Sigmoid colon (tissue), 7 donors: Measurements from ENCODE around the gene KCNH8. TPM values are rescaled to one million over a fixed set of nuclear protein-coding genes. Genes with fewer than 3 reads are reported as not detected.

ENCODE experiments used
- DNase-seq: peaks from one replicate; pipeline ENCODE4 v3.0.0-alpha.2; 2019
- H3K27ac ChIP-seq, 4 donors: fragments of 200-600 bp; sonication (generic); one replicate each; pipeline ENCODE4 v1.5.1; 2016 to 2019; ENCODE audit warnings: mild to moderate bottlenecking in 1 of 4
- H3K27me3 ChIP-seq, 3 donors: fragments of 200-600 bp; sonication (generic); one replicate each; pipeline ENCODE4 v1.5.1; 2019; ENCODE audit warnings: mild to moderate bottlenecking in 1 of 3
- H3K36me3 ChIP-seq, 4 donors: fragments of 200-600 bp; sonication (generic); one replicate each; pipeline ENCODE4 v1.5.1; 2016 to 2019
- H3K4me1 ChIP-seq, 4 donors: fragments of 200-600 bp; sonication (generic); one replicate each; pipeline ENCODE4 v1.5.1; 2017 to 2019
- H3K4me3 ChIP-seq, 4 donors: fragments of 200-600 bp; sonication (generic); one replicate each; pipeline ENCODE4 v1.5.1; 2017 to 2019; ENCODE audit warnings: mild to moderate bottlenecking in 2 of 4, moderate library complexity in 1 of 4
- H3K9me3 ChIP-seq, 4 donors: fragments of 200-600 bp in 3 of 4; sonication (generic) in 3 of 4; one replicate each; pipeline versions ENCODE4 v1.5.1 to v1.6.1; 2013 to 2019
- EP300 ChIP-seq, 4 donors: sonication (generic); formaldehyde crosslinking; IDR thresholded peaks; one replicate each; pipeline ENCODE4 v1.6.1; 2017; ENCODE audit warnings: antibody characterized with exemption in 4 of 4
- POLR2A ChIP-seq, 2 donors: fragments of 450-650 bp; IDR thresholded peaks; one replicate each; pipeline ENCODE4 v1.6.1; 2016; ENCODE audit warnings: antibody characterized with exemption in 2 of 2, mild to moderate bottlenecking in 2 of 2, moderate library complexity in 2 of 2
- POLR2AphosphoS5 ChIP-seq, 4 donors: sonication (generic); formaldehyde crosslinking; IDR thresholded peaks; one replicate each; pipeline ENCODE4 v1.6.1; 2017; ENCODE audit warnings: antibody characterized with exemption in 4 of 4
- WGBS, 2 donors: extraction: QIAGEN DNeasy Blood & Tissue Kit; methylation state at CpG; one replicate each; pipeline ENCODE4 v1.1.7; 2013; 5-methylcytosine and 5-hydroxymethylcytosine counted together
- intact Hi-C: fragments of 100-400 bp; cut with DNase I; formaldehyde crosslinking; loops from one replicate; pipeline ENCODE4 v1.15.1; 2023
- polyA plus RNA-seq, 3 donors: library from polyadenylated mRNA; stranded (reverse); fragments of 200-250 nt; gene quantifications; one replicate each; pipeline ENCODE4 v1.2.3, GENCODE V29; 2013
- total RNA-seq, 4 donors: library from RNA; depleted of rRNA; stranded (reverse); fragments of >200 nt; gene quantifications; one replicate each; pipeline ENCODE4 v1.1.0, GENCODE V29; 2016
- TF ChIP-seq, protein P1 (sequence below), 4 experiments: fragments of 450-650 bp in 3 of 4; fragments of 200-600 bp in 1 of 4; IDR thresholded peaks; one replicate each; pipeline ENCODE4 v1.5.1; 2016 to 2019; ENCODE audit warnings: antibody characterized with exemption in 4 of 4, mild to moderate bottlenecking in 3 of 4, moderate library complexity in 2 of 4
- donor health status: healthy with polysubstance abuse.
- donor health status: Bipolar disorder and iron deficiency.
- donor health status: healthy.

KCNH8 gene
- total and polyA plus RNA-seq, 7 donors: 0.23 to 1.1 (median 0.66) TPM

DNA sequence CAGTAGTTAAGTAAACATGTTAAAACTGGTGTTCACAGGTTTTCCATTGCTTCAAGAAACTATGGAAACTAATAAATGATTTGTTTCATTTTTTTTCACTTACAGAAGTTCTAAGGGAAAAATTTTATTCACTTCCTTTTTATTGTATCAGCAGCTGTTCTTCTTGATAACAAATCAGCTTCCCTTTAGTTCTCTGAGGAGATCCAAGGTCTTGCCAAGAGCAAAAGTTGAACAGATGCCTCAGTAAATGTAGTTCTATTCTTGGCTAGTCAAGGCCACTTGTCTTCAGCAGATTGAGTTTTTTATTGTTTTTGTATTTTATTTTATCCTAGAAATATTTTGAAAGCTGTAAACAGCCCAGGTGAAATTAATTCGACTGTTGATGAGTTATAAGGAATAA lies 41.8 kb downstream of the KCNH8 start:
- H3K4me3 ChIP-seq: no peak overlapping the region
- intact Hi-C loops: no loop called here
- H3K27ac ChIP-seq: no peak overlapping the region
- no peaks in the 10 kb centered on the region for H3K27me3 ChIP-seq
- no peaks in the 10 kb centered on the region for H3K9me3 ChIP-seq
- no peaks in the 10 kb centered on the region for H3K4me1 ChIP-seq
- TF ChIP-seq POLR2AphosphoS5 (IDR thresholded peaks at IDR 0.05): no peak
- no peak for TF ChIP-seq POLR2A (IDR thresholded peaks at IDR 0.05)
- no peak for TF ChIP-seq EP300 (IDR thresholded peaks at IDR 0.05)
- TF ChIP-seq, protein P1, sequence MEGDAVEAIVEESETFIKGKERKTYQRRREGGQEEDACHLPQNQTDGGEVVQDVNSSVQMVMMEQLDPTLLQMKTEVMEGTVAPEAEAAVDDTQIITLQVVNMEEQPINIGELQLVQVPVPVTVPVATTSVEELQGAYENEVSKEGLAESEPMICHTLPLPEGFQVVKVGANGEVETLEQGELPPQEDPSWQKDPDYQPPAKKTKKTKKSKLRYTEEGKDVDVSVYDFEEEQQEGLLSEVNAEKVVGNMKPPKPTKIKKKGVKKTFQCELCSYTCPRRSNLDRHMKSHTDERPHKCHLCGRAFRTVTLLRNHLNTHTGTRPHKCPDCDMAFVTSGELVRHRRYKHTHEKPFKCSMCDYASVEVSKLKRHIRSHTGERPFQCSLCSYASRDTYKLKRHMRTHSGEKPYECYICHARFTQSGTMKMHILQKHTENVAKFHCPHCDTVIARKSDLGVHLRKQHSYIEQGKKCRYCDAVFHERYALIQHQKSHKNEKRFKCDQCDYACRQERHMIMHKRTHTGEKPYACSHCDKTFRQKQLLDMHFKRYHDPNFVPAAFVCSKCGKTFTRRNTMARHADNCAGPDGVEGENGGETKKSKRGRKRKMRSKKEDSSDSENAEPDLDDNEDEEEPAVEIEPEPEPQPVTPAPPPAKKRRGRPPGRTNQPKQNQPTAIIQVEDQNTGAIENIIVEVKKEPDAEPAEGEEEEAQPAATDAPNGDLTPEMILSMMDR (IDR thresholded peaks at IDR 0.05): no peak
- WGBS, 2 donors: 67 to 82% methylated on average over 1 of the region's 1 CpG
- no peaks in the 10 kb centered on the region for H3K36me3 ChIP-seq
- no peak for DNase-seq

DNA sequence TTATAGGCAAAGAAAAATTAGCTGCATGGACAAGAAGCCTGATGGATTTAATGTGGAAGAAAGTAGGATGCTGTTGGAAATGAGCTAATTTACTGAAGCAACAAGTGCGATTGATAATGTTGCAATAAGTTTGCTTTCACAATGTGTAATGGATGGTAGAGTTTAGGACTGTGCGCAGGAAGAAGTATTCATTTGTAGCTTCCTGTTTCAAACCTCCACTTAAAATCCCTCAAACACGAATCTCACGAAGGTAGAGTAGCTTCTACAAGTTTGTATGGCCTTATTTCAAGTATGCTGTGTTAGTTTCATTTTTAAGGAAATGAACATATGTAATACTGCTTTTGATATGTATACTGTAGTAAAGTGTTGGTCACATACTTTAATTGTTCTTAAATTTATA lies 42.3 kb downstream of the KCNH8 start:
- no peak overlapping the region for H3K27ac ChIP-seq
- no peak for DNase-seq
- no peak overlapping the region for H3K4me3 ChIP-seq
- no peaks in the 10 kb centered on the region for H3K4me1 ChIP-seq
- WGBS, 2 donors: 63 to 85% methylated on average over 4 of the region's 4 CpGs
- intact Hi-C loops: no loop called here
- H3K36me3 ChIP-seq: no peaks in the 10 kb centered on the region
- no peaks in the 10 kb centered on the region for H3K9me3 ChIP-seq
- no peaks in the 10 kb centered on the region for H3K27me3 ChIP-seq
- no peak for TF ChIP-seq POLR2A (IDR thresholded peaks at IDR 0.05)
- no peak for TF ChIP-seq POLR2AphosphoS5 (IDR thresholded peaks at IDR 0.05)
- TF ChIP-seq EP300 (IDR thresholded peaks at IDR 0.05): no peak
- TF ChIP-seq, protein P1 (IDR thresholded peaks at IDR 0.05): no peak

DNA sequence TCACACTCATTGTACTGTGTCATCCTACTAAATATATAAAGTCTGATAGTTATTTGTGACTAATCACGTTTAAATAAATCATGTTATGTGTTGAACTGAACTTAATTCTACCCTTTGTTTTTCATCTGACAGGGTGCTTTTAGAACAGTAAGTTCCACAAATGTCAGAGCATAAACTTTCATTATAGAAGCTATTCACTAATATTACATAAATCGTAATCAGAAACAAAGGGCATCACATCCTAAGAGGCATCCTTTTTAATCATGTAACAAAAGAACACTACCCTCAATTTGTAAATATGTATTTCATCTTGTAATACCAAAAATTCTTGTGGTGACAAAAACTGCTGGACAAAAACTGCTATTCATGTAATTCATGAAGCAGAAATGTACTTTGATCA lies 50.8 kb downstream of the KCNH8 start:
- Histone ChIP-seq H3K27ac (no peak overlapping the region), H3K4me1 (no peaks in the 10 kb centered on the region), H3K27me3 (no peaks in the 10 kb centered on the region), H3K9me3 (no peaks in the 10 kb centered on the region), H3K4me3 (no peak overlapping the region), H3K36me3 (no peaks in the 10 kb centered on the region)
- TF ChIP-seq, protein P1 (IDR thresholded peaks at IDR 0.05): no peak
- TF ChIP-seq POLR2A (IDR thresholded peaks at IDR 0.05) (no peak), POLR2AphosphoS5 (IDR thresholded peaks at IDR 0.05) (no peak), EP300 (IDR thresholded peaks at IDR 0.05) (no peak)
- intact Hi-C loops: no loop called here
- DNase-seq: no peak
- 83 to 90% methylated on average over 2 of the region's 2 CpGs for WGBS, 2 donors

DNA sequence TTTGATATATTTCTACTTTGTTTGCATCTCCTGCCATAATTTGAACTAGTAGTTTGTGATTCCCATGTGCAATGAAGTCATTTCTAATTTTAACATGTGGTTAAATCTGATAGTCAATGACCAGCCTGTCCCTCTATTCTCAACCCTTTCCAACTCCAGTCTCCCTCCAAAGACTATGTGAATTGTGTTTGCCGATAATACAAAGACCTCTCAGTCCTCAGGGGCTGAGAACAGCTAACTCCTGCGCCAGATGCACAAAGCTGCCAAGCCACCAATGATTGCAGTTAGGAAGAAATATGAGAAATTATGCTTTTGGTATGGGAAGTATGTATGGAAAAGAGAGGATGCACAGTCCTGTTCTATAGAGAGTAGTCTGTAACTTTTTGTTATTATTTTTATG lies 54.0 kb downstream of the KCNH8 start:
- no peak overlapping the region for H3K4me3 ChIP-seq
- 86 to 91% methylated on average over 2 of the region's 2 CpGs for WGBS, 2 donors
- H3K27ac ChIP-seq: no peak overlapping the region

DNA sequence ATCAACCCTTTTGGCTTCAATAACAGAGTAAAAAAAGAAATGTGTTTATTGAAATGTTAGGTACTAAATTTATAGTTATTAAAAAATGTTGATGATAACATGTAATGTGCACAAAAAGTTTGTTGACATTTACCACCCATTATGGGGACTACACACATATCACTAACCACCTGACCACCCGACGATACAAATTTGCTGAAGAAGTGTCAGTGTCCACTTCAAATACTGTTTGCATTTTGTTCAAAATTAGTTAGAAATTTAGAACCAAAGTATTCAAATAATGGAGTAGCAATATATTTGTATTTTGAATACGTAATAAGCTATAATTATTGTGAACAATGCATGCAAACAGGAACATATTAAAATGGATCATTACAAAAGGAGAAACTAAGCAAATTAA lies 54.4 kb downstream of the KCNH8 start:
- no peak for DNase-seq
- no peak for TF ChIP-seq POLR2AphosphoS5 (IDR thresholded peaks at IDR 0.05)
- TF ChIP-seq, protein P1 (IDR thresholded peaks at IDR 0.05): no peak
- no peak for TF ChIP-seq EP300 (IDR thresholded peaks at IDR 0.05)
- no peak for TF ChIP-seq POLR2A (IDR thresholded peaks at IDR 0.05)
- 91% methylated on average over 3 of the region's 3 CpGs for WGBS, 2 donors
- Histone ChIP-seq H3K4me1 (no peaks in the 10 kb centered on the region), H3K27me3 (no peaks in the 10 kb centered on the region), H3K4me3 (no peak overlapping the region), H3K27ac (no peak overlapping the region), H3K9me3 (no peaks in the 10 kb centered on the region), H3K36me3 (no peaks in the 10 kb centered on the region)
- intact Hi-C loops: no loop called here

More for the DNA sequence above, 54.0 kb downstream of the KCNH8 start:
- no peaks in the 10 kb centered on the region for H3K27me3 ChIP-seq
- no peak for DNase-seq
- no peaks in the 10 kb centered on the region for H3K36me3 ChIP-seq
- intact Hi-C loops: no loop called here
- H3K4me1 ChIP-seq: no peaks in the 10 kb centered on the region
- TF ChIP-seq POLR2AphosphoS5 (IDR thresholded peaks at IDR 0.05) (no peak), EP300 (IDR thresholded peaks at IDR 0.05) (no peak), POLR2A (IDR thresholded peaks at IDR 0.05) (no peak)
- TF ChIP-seq, protein P1 (IDR thresholded peaks at IDR 0.05): no peak
- no peaks in the 10 kb centered on the region for H3K9me3 ChIP-seq
